Measurements from ENCODE around the gene UTF1. TPM values are rescaled to one million over a fixed set of nuclear protein-coding genes. Genes with fewer than 3 reads are reported as not detected.
"Not testable (repeated sequence)": the region's sequence is repeated elsewhere in the genome, so short reads cannot be mapped to it uniquely, and the experiment has no call there.

The UTF1 gene
- polyA plus RNA-seq, 3 donors, result 0.17 TPM; not detected in 2

DNA sequence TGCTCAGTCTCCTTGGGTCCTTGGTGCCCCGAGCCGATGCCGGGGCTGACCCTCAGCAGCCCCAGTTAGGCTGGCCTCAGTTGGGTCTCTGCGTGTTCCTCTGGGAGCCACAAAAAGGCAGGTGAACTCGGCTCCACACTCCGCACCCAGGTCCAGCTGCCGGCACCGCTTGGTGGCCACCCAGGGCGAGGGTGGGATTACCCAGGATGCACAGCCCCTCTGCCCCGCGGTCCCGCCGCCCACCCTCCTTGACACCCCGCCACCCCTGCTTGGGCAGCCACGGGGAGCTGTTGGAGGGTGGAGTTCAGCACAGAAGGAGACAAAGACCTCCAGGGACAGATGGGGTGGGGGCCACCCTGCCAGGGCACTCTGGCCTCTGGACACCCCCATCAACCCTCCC is 25.3 kb downstream of the UTF1 start:
- DNase-seq (ENCODE audit: extremely low read depth in 1 of 11, low read depth in 9 of 11, low spot score in 4 of 11), result no peak

DNA sequence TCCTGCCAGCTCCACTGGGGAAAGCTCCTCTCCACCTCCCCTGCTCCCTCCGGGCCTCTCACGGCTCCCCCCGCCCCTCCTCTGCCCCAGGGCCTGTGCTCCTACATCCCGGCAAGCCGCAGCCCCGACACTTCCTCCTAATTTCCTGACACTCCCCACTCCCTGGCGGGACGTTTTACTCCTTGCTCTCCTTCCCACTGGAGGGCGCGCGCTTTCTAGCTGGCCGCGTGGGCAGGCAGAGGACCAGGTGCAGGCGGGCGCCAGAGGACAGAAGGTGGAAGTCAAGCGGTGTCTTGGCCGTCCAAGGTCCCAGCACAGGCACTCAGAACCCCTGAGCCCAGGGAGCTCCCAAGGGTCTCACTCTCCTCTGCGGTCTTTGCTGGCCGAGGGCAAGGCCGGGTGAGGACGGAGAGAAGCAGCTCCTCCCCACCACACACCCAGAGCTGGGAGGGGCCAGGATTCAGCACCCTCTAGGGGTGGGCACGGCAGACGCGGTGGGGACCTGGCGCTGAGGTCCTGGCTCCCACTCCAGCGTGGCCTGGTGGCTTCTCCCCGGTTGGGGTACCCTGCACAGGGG is 27.6 kb downstream of the UTF1 start:
- no peak for DNase-seq (ENCODE audit: extremely low read depth in 1 of 11, low read depth in 9 of 11, low spot score in 4 of 11)

DNA sequence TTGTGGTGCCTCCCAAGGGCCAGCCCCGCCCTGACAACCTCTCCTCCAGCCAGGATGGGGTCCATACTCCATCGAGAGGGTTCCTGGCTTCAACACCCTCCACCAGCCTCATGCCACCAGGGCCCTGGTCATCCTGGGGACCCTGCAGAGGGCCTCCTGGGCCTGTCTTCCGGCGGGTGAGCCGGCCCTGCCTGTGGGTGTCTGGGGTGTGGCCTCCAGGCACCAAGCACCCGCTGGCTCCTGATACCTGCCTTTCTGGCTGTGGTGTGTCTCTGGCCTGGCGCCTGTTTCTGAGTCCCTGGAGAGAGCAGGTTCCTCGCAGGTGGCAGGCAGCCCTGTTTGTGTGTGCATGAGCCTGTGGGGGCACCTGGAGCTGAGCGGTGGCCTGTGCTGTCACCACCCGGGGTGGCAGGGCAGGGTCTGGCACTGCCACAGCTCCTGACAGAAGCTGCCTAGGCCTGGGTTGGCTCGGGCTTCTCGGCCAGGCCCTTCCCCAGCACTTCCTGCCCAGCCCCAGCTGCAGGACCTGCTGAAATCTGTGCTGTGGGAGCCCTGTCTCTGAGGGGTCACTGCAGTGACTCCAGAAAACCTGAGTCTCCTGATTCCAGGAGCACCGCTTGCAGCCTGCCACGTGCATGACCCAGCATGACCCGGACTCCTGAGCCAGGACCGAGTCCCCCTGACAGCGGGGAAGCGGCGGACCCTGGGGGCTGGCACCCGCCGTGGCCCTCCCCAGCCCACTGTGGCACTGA is 28.2 kb downstream of the UTF1 start:
- DNase-seq (ENCODE audit: extremely low read depth in 1 of 11, low read depth in 9 of 11, low spot score in 4 of 11), result no peak

DNA sequence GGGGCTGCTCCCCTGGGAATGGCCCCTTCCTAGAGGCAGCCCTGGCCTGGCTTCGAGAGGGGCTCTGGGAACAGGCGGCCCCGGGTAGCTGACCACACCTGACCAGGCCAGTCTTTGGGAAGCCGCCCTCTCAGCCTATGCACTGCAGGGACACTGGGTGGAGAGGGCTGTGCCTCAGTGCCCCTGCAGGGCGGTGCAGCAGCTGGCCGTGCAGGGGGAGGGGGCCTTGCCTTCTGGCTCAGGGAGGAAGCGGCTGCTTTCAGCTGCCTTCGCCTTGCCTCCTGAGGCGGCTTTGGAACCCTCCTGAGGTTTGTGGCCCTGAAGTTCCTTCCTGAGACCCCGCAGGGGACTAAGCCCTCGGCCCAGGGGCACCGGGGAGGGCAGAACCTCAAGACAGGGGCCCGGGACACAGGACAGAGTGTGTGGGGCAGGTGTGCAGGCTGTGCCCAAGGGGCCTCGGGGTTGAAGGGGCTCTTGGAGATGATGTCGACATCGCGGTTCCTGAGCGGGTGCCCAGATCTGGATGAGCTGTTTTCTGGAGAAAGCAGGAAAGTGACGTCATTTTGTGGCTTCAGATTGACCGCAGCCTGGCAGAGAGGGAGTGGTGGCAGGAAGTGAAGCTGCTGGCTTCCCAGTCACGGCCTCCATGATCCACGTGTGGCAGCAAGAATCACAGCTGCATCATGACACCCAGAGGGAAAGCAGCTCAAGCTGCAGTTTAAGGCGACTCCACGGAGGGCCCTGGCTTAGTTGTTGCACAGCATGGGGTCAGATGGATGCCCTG is 29.0 kb downstream of the UTF1 start:
- DNase-seq (ENCODE audit: extremely low read depth in 1 of 11, low read depth in 9 of 11, low spot score in 4 of 11), result no peak

DNA sequence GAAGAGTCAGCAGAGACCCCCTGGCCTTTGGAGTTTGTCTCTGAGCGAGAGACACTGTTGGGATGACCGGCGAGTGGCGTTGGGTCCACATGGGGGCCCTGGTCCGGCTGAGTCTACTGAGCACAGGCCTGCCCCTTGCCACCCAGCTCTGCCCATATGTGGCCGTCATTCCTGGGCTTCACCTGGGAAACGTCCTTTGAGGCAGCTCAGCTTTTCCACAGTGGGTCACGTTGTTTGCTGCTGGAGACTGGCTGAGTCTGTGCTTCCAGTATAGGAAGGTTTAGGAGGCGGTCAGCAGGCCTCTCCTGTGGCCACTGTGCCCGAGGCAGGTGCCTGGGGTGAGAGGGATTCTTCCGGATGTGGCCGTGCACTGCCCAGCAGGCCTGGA is 29.6 kb downstream of the UTF1 start:
- DNase-seq (ENCODE audit: extremely low read depth in 1 of 11, low read depth in 9 of 11, low spot score in 4 of 11), result no peak

DNA sequence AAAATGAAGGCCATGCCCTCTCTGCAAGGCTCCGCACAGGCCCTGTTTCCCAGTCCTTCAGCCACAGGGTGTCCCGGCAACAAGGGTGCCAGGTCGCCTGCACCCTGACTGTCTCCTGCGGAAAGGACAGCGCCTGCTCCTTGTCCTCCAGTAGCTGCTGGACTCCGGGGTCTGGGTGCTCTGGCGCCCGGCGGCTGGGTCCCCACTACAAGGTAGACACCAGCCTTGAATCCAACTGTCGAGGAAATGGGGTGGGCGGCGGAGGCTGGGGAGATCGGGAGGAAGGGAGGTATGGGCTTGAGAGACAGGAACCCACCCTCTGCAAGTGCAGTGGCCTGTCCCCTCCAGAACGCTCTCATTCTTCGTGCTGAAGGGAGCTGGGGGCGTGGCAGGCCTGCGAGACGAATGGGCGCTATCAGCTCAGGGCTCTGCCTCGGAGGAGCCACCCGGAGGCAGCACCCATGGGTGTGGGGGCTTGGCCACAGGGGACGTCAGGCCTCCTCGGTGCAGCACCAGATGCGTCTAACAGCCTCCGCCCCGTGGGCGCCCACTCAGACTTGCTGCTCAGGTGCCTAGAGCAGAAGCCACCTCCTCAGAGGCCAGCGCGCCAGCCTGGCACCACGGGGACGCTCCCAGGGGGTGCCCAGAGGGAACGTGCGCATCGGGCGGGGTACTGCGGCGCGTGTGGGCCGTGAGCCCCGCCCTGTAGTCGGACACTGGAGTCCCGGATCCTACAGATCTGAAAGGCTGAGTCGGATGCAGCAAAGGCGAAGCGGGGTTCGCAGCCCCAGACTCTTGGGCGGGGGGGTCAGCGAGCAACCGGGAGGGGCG is 31.1 kb downstream of the UTF1 start:
- DNase-seq (ENCODE audit: extremely low read depth in 1 of 11, low read depth in 9 of 11, low spot score in 4 of 11), result no peak

DNA sequence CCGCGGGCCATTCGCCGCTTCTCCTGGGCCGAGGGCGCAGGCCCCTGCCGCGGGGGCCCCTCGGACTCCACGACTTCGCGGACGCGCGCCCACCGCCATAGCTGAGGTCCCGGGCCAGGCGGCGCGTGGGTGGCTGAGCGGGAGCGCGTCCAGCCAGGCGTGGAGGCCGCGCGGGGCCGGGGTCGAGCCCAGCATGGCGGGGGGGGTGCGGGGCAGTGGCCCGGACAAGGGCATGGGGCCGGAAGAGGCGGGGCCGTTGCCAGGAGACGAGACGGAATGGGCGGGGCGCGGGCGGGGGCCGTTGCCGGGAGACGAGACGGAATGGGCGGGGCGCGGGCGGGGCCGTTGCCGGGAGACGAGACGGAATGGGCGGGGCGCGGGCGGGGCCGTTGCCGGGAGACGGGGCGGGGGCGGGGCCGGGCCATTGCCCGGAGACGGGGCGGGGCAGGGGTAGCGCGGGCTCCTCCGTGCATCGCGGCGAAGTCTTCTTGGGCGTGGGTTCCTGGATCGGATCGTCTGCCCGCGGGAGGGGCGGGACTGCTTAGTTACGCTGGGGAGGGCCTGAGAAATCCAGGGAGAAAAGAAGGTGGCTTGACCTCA is 31.8 kb downstream of the UTF1 start:
- DNase-seq (ENCODE audit: extremely low read depth in 1 of 11, low read depth in 9 of 11, low spot score in 4 of 11), result no peak

DNA sequence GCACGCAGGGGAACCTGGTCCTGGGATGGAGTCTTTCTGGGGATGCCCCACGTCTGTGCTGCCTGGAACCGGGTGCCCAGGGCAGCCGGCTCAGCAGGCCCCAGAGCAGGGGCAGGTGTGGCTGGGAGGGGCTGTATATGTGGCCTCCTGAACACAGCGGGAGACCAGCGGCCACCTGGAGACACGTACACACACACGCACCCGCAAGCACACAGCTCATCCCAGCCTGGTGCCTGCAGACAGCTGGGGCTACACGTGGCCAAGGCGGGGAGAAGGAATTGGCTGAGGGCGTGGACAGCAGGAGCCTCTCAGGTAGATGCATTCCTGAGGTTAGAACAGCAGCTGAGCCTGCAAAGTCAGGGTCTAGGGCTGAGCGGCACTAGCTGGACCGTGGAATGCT is 32.7 kb downstream of the UTF1 start:
- DNase-seq (ENCODE audit: extremely low read depth in 1 of 11, low read depth in 9 of 11, low spot score in 4 of 11), result no peak

DNA sequence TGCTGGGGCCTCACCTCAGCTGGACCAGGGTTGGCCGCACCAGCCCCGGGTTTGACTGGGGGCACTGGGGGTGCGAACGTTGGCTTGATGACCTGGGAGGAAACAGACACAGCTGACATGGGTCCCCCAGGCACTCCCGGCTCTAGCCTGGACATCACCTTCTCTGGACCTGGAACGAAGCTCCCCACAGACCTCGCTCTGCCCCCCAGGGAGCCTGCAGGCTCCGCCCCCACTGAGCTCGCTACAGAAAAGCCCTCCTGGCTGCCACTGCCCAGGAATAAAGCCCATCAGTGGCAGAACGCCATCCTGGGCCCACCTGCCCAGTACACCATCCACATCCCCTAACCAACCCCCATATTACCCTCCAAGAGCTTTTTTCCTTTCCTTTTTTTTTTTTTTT is 33.7 kb downstream of the UTF1 start:
- DNase-seq (ENCODE audit: extremely low read depth in 1 of 11, low read depth in 9 of 11, low spot score in 4 of 11), result no peak

DNA sequence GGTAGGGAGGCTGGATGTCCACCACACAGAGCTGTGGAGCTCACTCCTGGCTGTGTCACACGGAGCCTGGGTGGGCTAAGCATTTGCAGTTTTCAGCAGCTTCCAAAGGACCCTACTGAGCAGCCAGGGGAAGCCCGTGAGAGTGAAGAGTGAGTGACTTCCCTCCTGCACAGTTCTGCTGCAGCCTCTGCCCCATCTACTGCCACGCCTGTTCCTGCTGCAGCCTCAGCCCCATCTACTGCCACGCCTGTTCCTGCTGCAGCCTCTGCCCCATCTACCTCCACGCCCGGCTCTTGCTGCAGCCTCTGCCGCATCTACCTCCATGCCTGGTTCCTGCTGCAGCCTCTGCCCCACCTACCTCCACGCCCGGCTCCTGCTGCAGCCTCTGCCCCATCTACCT is 34.4 kb downstream of the UTF1 start:
- DNase-seq (ENCODE audit: extremely low read depth in 1 of 11, low read depth in 9 of 11, low spot score in 4 of 11), result no peak

DNA sequence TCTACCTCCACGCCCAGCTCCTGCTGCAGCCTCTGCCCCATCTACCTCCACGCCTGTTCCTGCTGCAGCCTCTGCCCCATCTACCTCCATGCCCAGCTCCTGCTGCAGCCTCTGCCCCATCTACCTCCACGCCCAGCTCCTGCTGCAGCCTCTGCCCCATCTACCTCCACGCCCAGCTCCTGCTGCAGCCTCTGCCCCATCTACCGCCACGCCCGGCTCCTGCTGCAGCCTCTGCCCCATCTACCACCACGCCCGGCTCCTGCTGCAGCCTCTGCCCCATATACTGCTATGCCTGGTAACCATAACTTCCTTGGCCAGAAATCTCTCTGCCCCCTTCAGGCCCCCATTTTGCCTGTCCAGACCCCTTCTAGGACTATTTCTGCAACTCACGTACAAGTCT is 35.0 kb downstream of the UTF1 start:
- not testable (repeated sequence) for DNase-seq (ENCODE audit: extremely low read depth in 1 of 11, low read depth in 9 of 11, low spot score in 4 of 11)

DNA sequence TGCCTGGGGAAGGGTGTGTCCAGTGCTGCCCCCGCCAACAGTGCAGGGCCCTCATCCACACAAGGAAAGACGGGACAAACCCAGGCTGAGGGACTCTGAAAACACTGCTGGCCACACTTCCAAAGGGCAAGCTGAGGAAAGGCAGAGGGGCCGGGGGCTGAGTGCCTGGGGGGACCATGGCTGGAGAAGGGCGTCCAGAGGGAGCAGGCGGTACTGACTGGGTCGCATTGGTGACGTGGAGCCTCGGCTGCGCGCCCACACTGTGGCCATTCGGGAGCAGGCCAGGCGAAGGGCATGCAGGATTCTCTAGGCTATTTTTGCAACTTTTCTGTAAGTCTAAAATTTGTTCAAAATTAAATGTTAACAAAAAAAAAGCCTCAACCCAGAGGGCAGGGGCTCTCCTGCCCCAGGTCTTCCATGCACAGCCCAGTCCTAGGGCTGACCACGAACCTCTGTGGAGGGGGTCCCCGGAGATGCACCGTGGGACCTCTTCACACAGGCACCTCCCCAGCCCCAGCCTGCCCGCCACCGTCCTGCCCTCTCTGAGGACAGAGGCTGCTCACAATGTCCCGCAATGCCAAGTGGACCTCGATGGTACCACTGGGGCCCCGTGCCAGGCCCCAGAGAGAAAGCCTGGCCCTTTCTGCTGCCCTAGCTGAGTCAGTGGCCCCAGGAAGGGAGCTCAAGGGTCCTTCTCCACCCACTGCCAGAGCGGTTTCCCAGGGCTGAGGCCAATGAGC is 36.2 kb downstream of the UTF1 start:
- no peak for DNase-seq (ENCODE audit: extremely low read depth in 1 of 11, low read depth in 9 of 11, low spot score in 4 of 11)

DNA sequence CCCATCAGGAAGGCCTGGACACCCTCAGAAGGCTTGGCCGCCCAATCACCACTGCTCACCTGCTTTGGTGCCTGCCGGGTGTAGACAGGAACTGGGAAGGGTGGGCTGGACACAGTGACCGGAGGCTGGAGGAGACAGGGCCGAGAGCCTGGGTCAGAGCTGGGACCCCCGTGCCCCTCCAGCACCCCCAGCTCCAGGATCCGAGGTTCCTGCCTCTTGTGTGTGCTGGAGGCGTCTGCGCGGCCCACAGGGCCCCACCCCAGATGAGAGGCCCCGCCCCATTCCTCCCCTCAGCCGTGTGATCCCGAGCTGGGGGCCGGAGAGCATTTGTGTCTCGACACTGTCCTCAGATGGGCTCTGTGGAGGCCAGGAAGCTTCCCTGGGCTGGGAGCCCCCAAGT is 37.3 kb downstream of the UTF1 start:
- DNase-seq (ENCODE audit: extremely low read depth in 1 of 11, low read depth in 9 of 11, low spot score in 4 of 11), result no peak

DNA sequence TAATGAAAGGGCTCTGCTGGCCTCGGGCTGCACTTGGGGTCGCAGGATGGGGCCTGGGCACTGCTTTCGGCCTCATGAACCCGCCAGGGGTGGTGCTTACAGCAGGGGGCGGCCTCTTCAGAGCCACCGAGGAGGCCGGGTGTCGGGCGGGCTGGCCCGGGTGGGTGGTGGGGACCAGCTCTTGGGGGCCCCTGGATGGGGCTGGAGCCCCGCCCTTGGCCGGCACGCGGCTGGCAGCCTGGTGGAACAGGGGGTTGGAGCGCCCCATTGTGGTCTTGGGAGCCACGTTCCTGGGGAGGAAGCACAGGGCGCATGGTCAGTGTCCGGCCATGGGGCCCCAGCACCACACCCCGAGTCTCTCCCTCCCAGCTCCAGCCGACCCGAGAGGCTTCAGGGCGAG is 37.8 kb downstream of the UTF1 start:
- no peak for DNase-seq (ENCODE audit: extremely low read depth in 1 of 11, low read depth in 9 of 11, low spot score in 4 of 11)

DNA sequence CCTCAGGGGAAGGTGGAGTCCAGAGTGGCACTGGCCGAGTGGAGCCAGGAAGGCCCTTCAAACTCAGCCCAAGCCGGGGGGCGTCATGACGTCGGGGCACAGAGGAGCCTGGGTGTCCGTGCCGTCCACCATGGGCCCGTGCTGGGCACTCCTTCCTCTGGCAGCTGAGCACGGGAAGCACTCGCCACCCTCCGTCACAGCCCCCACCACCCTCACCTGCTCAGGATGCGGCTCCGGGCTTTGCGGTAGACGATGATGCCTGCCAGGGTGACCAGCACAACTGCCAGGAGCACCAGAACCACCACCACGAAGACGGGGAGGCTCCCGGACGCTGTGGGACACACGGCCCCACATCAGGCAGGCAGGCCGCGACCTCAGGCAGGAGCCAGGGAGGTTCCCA is 38.5 kb downstream of the UTF1 start:
- no peak for DNase-seq (ENCODE audit: extremely low read depth in 1 of 11, low read depth in 9 of 11, low spot score in 4 of 11)

DNA sequence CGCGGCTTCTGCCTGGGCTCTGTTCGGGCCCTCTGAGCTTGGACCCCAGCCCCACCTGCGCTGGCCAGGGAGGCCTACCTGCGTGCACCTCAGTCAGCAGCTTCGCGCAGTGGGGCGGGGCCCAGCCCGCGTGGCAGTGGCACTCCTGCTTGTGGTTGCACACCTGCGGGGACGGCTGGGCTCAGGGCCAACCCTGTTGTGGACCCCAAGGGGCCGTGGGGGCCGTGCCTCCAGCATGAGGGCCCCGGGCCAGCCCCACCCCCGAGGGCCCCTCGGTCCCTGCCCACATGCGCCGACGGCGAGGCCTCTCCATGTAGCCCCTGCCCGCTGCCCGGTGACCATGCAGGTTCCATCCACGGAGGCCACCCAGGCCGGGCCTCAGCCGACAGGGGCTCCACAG is 39.4 kb downstream of the UTF1 start:
- no peak for DNase-seq (ENCODE audit: extremely low read depth in 1 of 11, low read depth in 9 of 11, low spot score in 4 of 11)

DNA sequence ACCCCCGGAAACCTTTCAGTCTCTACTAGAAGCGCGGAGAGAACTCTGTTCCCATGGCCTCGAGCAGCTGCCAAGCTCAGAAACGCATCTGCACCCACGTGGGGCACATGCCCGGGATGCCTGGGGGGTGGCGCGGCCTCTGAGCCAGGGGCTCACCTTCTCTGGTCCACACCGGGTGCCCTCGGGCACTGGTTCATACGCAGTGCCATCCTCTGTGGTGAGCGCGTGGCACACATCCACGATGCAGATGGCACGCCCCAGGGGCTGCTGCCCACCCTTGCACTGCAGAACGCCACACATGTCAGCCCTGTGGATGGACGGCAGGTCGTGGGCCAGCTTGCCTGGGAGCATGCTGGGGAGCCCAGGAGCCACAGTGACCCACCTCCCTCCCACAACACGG is 40.2 kb downstream of the UTF1 start:
- DNase-seq (ENCODE audit: extremely low read depth in 1 of 11, low read depth in 9 of 11, low spot score in 4 of 11), result no peak

DNA sequence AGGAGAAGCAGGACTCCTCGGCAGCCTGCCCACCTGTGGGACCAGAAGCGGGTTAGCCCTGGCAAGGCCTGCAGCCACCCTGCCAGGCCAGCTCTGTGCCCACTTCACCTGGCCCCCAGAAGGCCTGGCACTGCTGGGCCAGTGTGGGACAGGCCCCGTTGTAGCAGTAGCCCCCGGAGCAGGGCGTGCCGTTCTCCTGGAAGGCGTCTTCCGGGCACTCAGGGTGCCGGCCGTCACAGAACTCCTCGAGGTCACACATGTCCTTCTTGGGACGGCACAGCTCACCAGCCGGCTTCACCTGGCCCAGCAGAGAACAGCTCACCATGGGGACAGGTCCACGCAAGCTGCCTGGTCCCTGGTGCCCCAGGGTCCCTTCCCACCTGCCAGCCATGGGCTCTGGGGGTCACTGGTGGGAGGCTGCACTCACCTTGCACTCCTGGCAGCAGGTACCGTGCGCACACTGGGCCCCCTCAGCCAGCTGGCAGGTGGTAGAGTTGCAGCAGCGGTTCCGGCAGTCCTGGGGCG is 40.8 kb downstream of the UTF1 start:
- DNase-seq (ENCODE audit: extremely low read depth in 1 of 11, low read depth in 9 of 11, low spot score in 4 of 11), result no peak

Measured in renal cortex interstitium (tissue), 11 donors.